ENCODE data around the gene IL1RAPL2.

GRCh38 chrX:105051364-105051763 is 485.4 kb downstream of the IL1RAPL2 start:
- TF ChIP-seq CTCF (IDR thresholded peaks at IDR 0.05; ENCODE audit: low read depth, low read length) (no peak), EZH2phosphoT487 (IDR thresholded peaks at IDR 0.05; ENCODE audit: low read depth) (no peak)

Data from OCI-LY3 (cell line).